GM18498 (cell line): ENCODE results near the gene HLA-DPA1.
A peak's percentile ranks its signal among the peaks of the same experiment; 100 is the strongest.
"Not testable (repeated sequence)": the region's sequence is repeated elsewhere in the genome, so short reads cannot be mapped to it uniquely, and the experiment has no call there.

Experiments
- ATAC-seq: cut with Tn5 transposase; IDR thresholded peaks from one replicate; pipeline ENCODE4 v1.9.1; 2021; ENCODE audit warnings: mild to moderate bottlenecking, moderate library complexity; ENCODE audit not compliant: unreplicated experiment

HLA-DPA1 gene

GRCh38 chr6:33065312-33065711 lies 8.1 kb downstream of the HLA-DPA1 start:
- ATAC-seq: no peak

GRCh38 chr6:33064723-33065122 lies 8.7 kb downstream of the HLA-DPA1 start:
- no peak for ATAC-seq

DNA sequence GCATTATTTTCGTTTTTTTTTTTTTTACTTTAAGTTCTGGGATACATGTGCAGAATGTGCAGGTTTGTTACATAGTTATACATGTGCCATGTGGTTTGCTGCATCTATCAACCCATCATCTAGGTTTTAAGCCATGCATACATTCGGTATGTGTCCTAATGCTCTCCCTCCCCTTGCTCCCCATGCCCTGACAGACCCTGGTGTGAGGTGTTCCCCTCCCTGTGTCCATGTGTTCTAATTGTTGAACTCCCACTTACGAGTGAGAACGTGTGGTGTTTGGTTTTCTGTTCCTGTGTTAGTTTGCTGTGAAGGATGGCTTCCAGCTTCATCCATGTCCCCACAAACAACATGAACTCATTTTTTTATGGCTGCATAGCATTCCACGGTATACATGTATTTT lies 10.0 kb downstream of the HLA-DPA1 start:
- ATAC-seq: not testable (repeated sequence)

DNA sequence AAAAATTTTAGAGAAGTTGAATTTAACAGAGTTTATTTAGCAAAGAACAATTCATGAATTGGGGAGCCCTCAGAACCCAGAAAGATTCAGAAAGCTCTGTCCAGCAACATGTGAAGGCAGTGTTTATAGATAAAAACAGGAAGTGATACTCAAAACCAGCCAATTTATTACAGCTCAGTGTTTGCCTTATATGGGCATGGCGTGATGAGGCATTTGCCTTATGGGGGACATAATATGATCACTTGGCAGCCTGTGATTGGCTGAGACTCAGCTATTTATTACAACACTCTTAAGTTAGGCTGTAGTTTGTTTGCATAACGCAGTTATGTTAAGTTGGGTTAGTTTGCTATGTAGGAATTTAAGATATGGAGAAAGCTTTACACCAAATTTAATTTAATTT lies 11.5 kb downstream of the HLA-DPA1 start:
- ATAC-seq: no peak

DNA sequence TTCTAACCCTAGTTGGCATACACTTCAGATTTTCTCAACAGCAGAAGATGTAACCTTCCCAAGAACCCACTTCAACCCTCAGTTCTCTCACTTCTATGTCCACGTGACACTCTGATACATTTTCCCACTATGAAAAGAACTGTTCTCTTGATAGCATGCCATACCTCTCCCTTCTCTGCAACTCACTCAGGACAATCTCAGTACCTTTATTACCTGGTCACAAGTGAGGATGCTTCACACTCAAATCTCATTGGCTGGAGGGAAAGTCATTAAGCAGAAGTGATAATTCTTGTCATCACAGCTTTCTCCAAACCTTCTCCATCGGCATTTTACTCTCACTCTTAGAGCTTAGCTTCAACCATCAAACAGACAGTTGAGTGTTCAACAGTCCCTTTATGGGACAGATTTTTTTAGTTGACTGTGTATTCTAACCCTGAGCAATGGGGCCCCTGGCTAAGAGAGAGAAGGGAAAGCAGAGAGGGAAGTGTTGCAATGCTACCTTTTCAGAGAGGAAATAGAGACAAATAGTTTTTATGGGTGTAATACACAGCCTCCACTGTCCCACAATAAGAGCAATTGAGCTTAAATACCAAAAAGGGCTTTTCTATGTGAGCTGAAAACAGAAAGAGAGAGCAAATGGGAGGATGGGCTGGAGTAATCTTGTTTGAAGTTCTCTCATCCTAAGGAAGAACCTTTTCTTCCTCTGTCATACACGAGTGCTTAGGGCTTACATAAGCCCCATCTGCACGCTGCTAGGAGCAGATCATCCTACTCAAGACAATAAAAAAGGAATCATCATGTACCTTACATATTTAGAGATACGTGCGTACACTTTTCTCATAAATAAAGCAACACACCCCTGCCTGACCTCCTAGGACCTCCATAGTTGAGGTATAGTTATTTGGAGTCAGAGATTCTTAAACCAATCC lies 16.0 kb downstream of the HLA-DPA1 start:
- ATAC-seq: no peak

- no peak for ATAC-seq
These were observed 20.2 kb downstream of the HLA-DPA1 start for GRCh38 chr6:33053230-33053629.

DNA sequence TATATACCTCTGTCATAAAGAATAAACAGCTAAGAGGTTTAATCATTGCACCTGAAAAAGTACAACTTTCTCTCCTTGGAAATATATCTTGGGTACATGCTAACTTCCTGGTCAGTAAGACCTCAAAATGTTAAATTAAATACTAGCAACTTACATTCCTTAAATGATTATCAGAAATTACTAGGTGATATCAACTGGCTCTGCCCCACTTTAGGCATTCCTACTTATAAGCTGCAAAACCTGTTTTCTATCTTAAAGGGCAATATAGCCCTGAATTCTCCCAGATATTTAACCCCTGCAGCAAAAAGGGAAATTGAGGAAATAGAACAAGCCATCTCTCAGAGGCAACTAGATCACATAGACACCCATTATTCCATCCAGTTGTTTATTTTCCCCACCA lies 20.8 kb downstream of the HLA-DPA1 start:
- no peak for ATAC-seq

DNA sequence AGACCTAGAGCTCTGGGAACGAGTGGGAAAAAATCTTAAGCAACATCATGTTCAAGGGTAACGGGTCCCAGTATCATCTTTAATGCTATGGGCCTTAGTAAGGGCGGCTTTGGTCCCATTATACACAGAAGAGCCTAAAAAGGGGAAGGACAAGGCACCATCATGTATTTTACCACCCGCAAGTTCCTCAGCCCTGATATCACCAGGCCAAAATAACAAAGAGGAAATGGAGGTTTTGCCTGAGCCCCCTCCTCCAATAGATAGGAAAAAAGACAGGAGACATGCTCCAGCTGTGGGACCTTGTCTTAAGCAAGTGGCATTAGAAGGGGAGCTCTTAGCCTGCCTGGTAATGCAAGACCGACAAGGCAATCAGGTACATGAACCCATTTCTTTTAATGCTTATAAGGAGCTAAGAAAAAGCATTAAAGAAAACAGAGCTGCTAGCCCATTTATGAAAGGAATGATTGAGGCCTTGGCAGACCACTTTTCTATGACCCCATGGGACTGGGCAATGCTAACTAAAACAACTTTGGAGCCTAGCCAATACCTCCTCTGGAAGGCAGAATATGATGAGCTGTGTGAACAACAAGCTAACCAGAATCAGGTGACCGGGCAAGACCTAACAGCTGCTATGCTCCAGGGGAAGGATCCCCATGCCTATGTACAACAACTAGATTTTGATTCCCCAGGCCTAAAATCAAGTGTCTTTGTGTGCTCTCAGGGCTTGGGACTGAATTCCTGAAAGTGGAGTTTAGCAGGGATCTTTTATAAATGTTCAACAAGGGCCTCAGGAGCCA lies 23.2 kb downstream of the HLA-DPA1 start:
- ATAC-seq: no peak

DNA sequence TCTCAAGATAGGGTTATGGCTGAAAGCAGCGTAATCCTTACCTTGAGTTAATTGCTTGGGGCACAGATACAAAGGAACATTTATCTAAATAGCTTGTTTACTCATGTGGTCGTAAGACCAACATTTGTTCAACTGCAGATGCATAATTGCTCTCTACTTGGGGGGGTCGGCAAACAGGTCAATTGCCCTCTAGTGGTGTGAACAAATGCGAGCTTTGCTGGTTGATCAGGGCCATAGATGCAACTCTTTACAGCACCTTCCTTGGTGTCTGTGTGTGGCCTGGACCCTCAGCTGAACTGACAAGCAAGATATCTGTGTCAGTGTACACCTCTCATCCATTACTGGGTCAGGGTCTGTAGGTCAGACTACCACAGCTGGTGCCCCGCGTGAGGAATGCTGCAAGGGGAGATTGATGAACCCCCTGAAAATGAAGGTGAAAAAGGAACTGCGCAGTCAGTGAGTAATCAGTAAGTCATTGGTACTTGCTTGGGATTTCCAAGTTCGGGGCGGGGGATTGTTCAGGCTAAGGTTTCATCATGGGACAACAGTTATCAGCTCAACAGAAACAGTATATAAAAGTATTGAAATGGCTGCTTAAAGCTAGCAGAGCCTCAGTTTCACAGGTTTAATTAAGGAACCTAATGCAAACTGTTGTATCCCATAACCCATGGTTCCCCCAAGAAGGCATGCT lies 24.0 kb downstream of the HLA-DPA1 start:
- no peak for ATAC-seq

DNA sequence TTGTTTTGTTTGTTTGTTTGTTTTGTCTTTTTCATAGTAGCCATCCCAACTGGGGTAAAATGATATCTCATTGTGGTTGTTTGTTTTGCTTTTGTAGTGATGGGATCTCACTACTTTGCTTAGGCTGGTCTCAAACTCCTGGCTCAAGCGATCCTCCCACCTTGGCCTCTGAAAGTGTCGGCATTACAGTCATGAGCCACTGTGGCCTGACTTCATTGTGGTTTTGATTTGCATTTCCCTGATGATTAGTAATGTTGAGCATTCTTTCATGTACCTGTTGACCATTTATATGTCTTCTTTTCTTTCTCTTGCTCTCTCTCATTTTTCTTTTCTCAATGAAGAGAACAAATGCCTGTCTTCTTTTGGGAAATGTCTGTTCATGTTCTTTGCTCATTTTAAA lies 33.3 kb downstream of the HLA-DPA1 start:
- no peak for ATAC-seq

- no peak for ATAC-seq
These were observed 36.9 kb downstream of the HLA-DPA1 start for GRCh38 chr6:33036535-33036934.

GRCh38 chr6:33034554-33034953 lies 38.9 kb downstream of the HLA-DPA1 start:
- ATAC-seq: no peak

DNA sequence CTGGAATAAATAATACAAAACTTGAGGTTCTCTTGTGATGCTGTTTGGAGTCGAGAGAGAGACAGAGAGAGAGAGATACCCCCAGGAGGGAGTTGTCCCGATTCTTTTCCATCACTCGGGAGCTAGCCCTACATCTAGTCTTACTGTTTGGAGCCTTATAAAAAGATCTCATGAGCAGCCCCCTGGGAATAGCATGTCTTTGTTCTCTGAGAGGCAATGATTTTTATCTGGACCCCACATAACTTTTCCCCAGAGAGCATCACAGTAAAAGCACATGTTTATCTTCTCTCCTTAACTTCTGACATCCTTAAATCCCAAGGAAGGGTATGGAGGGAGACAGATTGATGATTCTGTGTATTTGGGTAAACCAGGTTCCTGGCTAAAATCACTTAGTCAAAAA lies 43.2 kb downstream of the HLA-DPA1 start:
- no peak for ATAC-seq

DNA sequence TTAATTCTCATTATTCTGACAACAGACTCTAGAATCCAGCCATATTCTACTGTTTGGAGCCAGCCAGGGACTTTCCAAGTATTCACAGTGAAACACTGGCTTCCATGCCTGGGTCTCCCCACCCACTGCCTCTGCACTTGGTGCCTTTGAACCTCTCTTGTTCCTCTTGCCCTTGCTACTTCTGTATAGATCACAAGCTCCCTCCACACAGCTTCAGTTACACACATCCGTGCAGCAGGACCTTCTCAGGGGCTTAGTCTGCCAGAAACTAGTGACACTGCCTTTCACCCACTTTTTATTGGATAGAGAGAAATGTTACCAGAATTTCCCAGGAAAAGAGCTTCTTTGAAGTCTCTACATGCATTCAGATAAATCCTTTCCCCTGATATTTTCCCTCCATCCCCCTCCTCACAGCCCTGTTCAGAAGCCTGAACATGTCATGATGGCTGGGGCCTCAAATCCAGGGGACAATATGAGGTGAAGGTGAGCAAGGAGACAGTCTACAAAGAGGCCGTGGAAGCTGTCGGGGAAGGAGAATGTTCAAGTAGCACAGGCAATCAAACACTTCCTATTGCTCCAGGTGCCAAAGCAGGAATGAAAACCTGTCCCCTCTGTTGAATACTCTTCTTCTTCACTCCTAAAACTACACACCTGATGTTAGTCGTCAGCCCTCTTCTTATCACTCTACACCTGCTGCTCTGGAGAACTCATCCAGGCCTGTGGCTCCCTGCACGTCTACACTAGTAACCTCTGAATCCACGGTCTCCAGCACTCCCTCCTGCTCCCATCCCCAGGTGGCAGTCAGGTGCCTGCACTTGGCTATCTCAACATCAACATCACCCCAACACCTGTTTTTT lies 43.9 kb downstream of the HLA-DPA1 start:
- peak; percentile 79 for ATAC-seq

GRCh38 chr6:33028220-33028849 lies 45.1 kb downstream of the HLA-DPA1 start:
- ATAC-seq: peak; percentile 5

- no peak for ATAC-seq
These were observed 48.9 kb downstream of the HLA-DPA1 start for GRCh38 chr6:33024521-33024920.

DNA sequence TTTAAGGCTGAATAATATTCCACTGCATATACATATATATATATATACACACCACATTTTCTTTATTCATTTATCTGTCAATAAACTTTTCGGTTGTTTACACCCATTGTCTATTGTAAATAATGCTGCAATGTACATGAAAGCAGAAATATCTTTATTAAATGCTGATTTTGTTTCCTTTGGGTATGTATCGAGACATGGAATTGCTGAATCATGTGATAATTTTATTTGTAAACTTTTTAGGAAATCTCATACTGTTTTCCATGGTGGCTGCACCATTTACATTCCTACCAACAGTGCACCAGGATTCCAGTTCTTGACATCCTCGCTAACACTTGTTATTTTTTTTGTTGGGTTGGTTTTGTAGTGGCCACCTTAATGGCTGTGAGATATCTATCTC lies 49.9 kb downstream of the HLA-DPA1 start:
- ATAC-seq: no peak

DNA sequence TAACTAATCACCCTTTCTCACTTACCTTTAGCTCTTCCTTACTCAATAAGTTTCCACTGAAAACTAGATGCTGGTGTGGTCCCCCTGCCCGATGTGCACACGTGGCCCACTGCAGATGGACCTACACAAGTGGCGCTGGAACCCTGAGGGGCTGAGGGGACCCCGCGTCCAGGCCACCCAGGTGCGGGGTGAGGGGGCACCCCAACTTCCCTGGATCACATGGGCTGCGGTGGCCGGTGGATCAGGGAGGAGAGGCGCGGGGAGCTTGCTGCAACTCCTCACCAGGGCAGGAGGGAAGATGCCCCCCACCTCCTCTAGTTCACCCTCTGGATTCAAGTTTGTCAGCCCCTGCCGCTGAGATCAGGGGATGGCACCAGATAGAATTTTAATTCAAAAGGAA lies 51.5 kb downstream of the HLA-DPA1 start:
- no peak for ATAC-seq

GRCh38 chr6:33019372-33019771 lies 54.1 kb downstream of the HLA-DPA1 start:
- no peak for ATAC-seq

DNA sequence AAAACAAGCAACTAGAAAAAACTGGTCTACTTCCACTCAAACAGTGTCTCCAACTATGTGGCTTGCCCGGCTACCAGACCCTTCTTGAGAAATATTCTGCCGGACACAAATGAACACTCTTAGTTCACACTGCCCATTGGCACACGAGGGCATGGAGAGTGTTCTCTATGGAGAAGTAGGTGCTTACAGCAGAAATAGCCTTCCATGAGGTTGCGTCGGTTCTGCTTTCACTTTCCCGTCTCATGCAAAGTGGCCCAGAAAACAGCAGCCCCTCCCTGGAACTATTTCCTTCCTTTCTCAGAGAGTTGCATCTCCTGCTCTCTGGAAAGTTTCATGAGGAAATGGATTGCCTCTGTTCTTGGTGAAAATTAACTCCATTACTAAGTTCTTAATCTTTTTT lies 54.5 kb downstream of the HLA-DPA1 start:
- peak; percentile 46 for ATAC-seq
